Stimulated activated CD4-positive, alpha-beta T cell treated with anti-CD3 and anti-CD28 coated beads, Interleukin-4, amount 100 ng/mL, for 4 hours (primary cell): Measurements from ENCODE around the gene CD69.
"Not testable (repeated sequence)": the region's sequence is repeated elsewhere in the genome, so short reads cannot be mapped to it uniquely, and the experiment has no call there.

ENCODE experiments used
- DNase-seq, 2 experiments: peaks; one replicate each; pipeline ENCODE4 v3.0.0-alpha.2; 2020

CD69 gene

DNA sequence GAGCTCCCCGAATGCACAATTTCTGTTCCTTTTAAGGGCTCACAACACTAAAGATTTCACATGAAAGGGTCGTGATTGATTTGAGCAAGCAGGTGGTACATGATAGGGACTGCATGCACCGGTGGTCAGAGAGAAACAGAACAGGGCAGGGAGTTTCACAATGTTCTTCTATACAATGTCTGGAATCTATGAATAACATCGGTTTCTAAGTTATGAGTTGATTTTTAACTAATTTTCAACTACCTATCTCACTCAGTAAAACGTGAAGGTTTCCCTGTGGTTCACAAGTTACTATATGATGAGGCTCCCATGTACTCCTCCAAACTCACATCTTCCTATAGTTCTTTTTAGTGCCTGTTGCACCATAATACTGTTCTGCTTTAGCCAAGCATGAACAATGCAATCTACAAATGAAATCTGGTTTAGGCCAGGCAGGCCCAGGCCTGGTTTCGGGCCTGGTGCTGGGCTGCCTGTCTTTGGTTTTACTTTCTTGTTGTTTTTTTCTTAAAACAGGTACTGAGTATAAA is 47.6 kb downstream of the CD69 start:
- not testable (repeated sequence) for DNase-seq

DNA sequence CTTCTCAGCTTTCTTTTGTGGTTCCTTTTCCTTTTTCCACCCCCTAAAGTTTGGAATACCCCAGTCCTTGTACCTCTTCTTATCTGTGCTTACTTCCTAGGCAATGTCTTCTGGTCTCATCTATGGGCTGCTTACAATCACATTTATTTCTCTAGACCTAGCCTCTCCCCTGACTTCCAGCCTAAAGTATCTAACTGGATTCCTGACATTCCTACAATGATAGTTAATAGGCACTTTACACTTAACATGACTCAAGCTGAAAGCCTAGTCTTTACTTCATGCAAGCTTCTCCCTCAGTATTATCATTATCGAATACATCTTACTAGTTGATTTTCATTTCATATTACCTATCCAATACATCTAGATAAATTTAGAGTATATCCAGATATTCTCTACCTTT is 49.0 kb downstream of the CD69 start:
- no peak for DNase-seq

DNA sequence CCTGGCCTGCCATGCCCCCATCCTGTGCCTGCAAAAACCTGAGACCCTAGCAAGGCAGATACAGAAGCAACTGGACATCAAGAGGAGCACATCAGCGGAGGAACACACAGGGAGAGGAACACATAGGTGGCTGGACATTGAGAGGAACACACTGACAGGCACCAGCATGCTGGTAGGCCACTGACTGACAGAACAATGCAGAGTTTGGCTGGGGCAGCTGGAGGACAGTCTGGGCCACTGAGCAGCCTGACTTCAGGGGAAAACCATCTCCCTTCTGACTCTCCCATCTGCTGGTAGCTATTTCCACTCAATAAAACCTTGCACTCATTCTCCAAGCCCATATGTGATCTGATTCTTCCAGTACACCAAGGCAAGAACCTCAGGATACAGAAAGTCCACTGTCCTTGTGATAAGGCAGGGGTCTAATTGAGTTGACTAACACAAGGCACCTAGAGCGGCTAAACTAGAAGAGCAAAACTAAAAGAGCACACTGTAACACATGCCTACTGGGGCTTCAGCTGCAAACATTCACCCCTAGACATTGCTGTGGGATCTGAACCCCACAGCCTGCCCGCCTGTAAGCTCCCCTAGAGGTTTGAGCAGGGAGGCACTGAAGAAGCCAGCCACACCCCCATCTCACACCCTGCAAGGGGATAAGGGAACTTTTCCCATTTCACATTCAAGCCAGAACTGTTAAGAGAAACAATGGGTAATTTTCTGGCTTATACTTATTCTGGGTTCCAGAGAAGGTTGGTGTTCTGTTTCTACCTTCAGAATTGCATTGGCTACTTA is 49.9 kb downstream of the CD69 start:
- DNase-seq, result no peak

DNA sequence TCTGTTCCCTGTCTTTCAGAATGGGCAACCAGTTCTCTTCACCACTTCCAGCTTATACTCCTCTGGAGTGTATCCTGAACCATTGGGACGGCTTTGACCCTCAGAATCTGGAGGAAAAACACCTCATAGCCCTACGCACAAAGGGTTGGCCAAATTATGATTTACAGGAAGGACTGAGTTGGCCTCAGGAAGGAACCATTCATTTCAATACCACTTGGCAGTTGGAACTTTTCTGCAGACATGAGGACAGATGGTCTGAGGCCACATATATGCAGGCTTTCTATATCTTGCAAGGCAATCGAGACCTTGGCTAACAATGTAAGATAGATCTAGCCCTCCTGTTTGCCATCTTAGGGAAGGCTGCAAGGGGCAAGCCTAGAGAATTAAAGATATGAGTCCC is 51.8 kb downstream of the CD69 start:
- no peak for DNase-seq

DNA sequence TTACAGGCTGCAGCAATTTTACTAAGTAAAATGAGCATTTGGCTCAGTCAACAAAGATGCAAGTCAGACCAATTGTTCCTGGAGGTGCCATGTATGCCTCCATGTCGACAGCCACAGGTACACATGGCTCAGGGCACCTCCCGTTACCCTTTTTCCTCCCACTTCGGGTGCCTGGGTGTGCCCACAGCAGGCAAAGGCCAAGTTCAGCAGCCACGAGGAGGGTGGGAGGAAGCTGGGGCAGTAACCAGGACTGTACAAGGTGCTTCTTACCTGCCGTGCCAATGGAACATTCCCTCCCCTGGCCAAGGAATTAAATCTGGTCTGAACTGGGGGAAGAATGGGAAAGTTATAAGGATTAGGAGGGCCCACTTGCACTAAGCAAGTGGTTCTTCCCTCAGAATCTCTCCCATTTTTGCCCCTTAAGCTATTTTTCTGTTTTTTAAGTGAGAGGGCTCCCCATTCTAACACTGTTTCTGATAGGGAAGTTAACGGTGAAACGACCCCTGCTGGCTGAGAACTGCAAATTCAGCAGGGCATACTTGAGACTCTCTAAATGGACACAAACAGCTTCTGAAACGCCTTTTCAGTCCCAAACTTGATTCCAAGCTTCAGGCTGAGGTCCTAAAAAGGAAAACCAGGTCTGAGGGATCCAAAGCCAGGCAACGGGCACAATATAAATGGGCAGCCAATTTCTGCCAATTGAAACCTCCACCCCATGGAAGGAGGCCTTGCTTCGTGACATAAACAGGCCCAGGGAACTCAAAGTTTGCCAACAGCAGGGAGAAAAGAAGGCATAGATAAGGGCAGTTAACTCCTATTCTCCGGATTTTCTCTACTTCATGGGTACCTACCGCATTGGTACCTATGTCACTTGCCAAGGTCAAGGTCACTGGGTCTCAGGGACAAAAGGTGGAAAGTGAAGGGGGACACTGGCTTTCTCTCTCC is 52.6 kb downstream of the CD69 start:
- peak; percentile 41 to 61 for DNase-seq

DNA sequence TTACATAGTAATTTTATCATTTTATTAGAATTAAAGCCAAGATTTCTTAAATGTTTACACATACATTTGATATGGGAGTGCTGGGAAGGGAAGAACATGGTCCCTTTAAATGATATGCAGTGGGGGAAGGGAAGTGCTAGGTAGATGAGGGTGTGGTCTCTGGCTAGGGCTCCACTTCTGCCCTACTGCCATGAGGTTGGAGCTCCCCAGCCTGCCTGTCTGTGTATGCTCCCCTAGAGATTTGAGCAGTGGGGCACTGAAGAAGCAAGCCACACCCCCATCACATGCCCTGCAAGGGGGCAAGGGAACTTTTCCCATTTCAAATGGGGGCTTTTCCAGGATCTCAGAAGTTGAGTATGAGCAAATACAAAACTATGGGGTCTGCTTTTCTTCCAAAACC is 53.3 kb downstream of the CD69 start:
- no peak for DNase-seq

DNA sequence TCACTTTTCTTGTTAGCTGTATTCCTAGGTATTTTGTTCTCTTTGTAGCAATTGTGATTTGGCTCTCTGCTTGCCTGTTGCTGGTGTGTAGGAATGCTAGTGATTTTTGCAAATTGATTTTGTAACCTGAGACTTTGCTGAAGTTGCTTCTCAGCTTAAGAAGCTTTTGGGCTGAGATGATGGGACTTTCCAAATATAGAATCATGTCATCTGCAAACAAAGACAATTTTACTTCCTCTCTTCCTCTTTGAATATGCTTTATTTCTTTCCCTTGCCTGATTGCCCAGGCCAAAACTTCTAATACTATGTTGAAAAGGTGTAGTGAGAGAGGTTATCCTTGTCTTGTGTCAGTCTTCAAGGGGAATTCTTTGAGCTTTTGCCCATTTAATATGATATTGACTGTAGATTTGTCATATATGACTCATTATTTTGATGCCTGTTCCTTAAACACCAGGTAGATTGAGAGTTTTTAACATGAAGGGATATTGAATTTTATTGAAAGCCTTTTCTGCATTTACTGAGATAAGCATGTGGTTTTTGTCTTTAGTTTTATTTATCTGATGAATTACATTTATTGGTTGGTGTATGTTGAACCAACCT is 54.5 kb downstream of the CD69 start:
- no peak for DNase-seq

DNA sequence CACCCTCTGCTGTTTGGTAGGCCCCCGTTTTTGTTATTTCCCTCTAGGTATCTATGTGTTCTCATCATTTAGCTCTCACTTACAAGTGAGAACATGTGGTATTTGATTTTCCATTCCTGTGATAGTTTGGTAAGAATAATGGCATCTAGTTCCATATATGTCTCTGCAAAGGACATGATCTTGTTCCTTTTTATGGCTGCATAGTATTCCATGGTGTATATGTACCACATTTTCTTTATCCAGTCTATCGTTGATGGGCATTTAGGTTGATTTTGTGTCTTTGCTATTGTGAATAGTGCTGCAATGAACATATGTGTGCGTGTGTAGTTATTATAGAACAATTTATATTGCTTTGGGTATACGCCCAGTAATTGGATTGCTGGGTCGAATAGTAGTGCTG is 56.1 kb downstream of the CD69 start:
- DNase-seq, result not testable (repeated sequence)
